ENCODE measurements around the gene CUL1.
"Not testable (repeated sequence)": the region's sequence is repeated elsewhere in the genome, so short reads cannot be mapped to it uniquely, and the experiment has no call there.

Gene CUL1

GRCh38 chr7:148698007-148698396, 701 bp upstream of the CUL1 start:
- DNase-seq = no peak

GRCh38 chr7:148699024-148699781, 500 bp downstream of the CUL1 start:
- peak; percentile 23 for DNase-seq

- DNase-seq = no peak
Observed at GRCh38 chr7:148699782-148700629, 1.3 kb downstream of the CUL1 start.

- no peak for DNase-seq
Observed at GRCh38 chr7:148700661-148701064, 2.0 kb downstream of the CUL1 start.

- DNase-seq = no peak
Observed at GRCh38 chr7:148701414-148701813, 2.7 kb downstream of the CUL1 start.

GRCh38 chr7:148702876-148703670, 4.4 kb downstream of the CUL1 start:
- no peak for DNase-seq

- not testable (repeated sequence) for DNase-seq
Observed at GRCh38 chr7:148703671-148703962, 4.9 kb downstream of the CUL1 start.

GRCh38 chr7:148704189-148704588, 5.5 kb downstream of the CUL1 start:
- DNase-seq = no peak

GRCh38 chr7:148704970-148705369, 6.3 kb downstream of the CUL1 start:
- no peak for DNase-seq

- no peak for DNase-seq
Observed at GRCh38 chr7:148706368-148706767, 7.7 kb downstream of the CUL1 start.

GRCh38 chr7:148708026-148708885, 9.6 kb downstream of the CUL1 start:
- no peak for DNase-seq

- DNase-seq = no peak
Observed at GRCh38 chr7:148709014-148709413, 10.3 kb downstream of the CUL1 start.

GRCh38 chr7:148710426-148710825, 11.7 kb downstream of the CUL1 start:
- DNase-seq = not testable (repeated sequence)

GRCh38 chr7:148711191-148712102, 12.7 kb downstream of the CUL1 start:
- DNase-seq = peak; percentile 14

- DNase-seq = no peak
Observed at GRCh38 chr7:148712678-148713329, 14.1 kb downstream of the CUL1 start.

GRCh38 chr7:148714498-148714897, 15.8 kb downstream of the CUL1 start:
- no peak for DNase-seq

- DNase-seq = no peak
Observed at GRCh38 chr7:148715027-148715426, 16.3 kb downstream of the CUL1 start.

GRCh38 chr7:148717266-148717793, 18.6 kb downstream of the CUL1 start:
- DNase-seq = no peak

GRCh38 chr7:148718431-148718830, 19.7 kb downstream of the CUL1 start:
- no peak for DNase-seq

- no peak for DNase-seq
Observed at GRCh38 chr7:148719753-148720152, 21.1 kb downstream of the CUL1 start.

GRCh38 chr7:148720472-148720871, 21.8 kb downstream of the CUL1 start:
- DNase-seq = no peak

Data from NCI-H2171 (cell line).